ENCODE measurements around the gene HMGCS2.

The HMGCS2 gene

DNA sequence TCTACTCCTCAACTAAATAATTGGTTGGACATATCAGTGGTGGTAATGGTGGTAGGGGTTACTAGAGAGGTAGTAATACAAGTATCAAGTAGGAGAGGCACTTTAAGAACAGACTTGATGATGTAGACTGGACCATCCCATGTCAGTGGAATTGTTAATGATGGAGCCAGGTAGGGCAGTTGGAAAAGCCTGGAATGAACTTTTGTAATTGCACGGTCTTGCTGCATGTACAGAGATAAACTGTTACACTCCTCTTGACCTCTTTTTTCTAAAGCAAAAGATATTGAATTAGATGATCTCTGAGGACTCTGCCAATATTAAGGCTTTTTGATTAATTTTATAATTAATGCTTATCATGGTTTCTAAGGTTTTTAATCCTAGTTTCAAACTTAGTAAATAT lies 5.8 kb downstream of the HMGCS2 start:
- DNase-seq (ENCODE audit: low read depth, low spot score): no peak

DNA sequence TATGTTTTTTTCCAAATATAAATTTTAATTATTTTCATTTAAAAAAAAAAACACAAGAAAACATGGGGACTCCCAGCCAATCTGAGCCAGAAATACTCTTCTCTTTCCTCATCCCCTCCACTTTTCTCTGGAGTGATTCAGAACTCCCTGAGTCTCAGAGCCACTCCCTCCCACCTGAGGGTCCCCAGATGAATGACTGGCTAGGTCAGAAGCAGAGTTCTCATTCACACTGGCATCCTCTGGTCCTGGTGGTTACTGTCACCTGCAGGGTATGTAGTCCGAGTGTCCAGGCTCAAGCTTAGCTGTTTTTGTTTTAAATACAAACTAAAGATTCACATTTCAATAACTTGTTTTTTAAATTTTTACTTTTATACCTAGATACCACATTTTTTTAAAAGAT lies 6.3 kb downstream of the HMGCS2 start:
- no peak for DNase-seq (ENCODE audit: low read depth, low spot score)

DNA sequence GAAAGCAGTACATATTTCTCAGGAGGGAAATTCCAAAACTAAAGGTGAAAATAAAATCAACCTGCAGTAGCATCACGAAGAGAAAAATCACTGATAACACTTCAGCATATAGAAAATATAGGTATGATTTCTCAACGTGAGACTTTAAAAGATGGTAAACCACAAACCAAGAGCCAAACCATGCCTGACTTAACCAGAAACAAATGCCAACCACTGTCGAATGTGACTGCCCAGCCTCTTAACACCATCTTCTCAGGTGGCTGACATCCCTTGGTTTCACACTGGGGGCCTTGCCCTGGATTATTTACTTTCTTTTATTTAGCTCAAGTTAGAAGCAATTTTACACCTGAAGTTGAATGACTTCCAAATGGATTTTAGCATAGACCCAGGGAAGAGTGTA lies 10.1 kb downstream of the HMGCS2 start:
- no peak for DNase-seq (ENCODE audit: low read depth, low spot score)

DNA sequence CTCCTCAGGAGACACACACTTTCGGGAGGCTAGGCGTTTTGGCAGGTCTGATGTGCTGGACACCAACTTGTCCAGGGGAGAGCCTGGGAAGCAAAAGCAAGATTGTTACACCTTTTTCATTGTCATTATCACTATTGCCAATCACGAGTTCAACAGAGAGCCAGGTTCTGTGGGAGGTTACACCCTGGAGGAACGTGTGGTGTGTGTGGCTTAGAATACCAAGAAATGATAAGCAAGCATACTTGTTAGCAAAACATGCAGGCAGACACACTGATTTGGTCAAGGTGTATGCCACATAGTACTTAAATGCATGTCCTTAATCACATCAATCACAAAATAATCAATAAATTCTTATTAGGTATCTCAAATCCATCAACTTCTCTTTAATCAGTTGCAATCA lies 16.1 kb downstream of the HMGCS2 start:
- DNase-seq (ENCODE audit: low read depth, low spot score): no peak

DNA sequence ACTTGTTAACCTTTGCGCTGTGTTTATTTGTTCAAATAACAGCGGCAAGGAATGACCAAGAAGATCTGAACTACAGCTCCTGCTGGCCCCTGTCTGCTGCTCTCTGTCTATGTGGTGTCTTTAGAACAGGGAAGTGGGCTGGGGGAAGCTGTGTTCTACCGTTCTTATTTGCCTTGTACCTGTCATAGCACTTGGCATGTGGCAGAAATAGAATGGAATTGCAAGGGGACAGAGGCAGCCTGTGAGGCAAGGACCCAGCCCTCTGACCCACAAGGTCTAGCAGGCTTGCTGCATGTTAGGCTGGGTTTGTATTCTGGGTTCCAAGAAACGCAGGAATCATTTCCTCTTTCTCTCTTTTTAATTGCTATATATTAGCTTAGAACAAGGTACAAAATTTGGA lies 20.7 kb downstream of the HMGCS2 start:
- DNase-seq (ENCODE audit: low read depth, low spot score): no peak

DNA sequence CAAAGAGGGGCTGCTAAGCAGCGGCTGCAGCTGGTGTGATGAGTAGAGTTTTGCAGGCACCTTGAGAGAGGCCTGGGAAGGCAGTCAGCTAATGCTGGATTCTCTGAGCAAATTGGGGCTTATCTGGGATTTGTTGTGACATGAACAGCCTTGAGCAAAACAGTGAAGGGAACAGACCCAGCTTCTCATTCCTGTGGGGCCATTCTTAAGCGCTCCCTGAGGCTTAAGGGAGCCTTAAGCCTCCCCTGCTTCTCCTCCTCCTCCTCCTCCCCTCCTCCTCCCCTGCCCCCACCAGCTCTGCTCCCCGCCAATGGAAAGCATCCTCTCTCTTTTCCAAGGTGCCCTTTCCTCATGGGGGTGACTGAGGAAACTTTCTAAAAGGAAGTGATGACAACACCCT lies 21.3 kb downstream of the HMGCS2 start:
- DNase-seq (ENCODE audit: low read depth, low spot score): no peak

DNA sequence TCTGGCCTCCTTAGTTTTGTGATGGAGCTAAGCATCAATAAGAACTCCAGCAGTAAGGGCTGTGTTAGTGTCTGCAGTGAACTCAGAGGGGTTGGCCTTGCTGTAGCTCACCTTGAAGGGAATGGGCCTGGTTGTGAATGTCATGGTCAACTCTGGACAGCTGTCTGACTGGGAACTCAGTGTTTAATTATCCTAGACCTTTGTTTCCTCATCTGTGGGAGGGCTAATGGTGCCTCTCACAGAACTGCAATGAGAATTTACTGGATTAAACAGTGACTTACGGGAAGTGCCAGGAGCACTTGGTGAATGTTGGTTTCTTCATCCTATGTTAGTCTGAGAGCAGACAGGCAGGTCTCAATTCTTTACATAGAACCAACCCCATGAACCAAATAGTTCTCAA lies 23.7 kb downstream of the HMGCS2 start:
- no peak for DNase-seq (ENCODE audit: low read depth, low spot score)

DNA sequence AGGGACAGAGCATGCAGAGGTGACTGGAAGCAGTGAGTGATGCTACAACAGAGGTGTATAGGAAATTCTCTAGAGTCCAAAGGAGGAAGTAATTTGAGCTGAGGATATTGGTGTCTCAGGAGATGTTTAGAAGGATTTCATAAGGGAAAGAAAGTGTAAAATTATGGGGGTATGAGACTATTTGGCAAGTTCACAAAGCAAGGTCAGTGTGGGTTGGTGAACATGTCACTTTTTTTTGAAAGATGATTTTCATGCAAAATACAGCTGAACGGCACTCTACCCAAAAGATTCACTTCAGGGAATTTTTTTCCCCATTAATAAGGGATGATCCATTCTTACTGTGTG lies 24.1 kb downstream of the HMGCS2 start:
- no peak for DNase-seq (ENCODE audit: low read depth, low spot score)

DNA sequence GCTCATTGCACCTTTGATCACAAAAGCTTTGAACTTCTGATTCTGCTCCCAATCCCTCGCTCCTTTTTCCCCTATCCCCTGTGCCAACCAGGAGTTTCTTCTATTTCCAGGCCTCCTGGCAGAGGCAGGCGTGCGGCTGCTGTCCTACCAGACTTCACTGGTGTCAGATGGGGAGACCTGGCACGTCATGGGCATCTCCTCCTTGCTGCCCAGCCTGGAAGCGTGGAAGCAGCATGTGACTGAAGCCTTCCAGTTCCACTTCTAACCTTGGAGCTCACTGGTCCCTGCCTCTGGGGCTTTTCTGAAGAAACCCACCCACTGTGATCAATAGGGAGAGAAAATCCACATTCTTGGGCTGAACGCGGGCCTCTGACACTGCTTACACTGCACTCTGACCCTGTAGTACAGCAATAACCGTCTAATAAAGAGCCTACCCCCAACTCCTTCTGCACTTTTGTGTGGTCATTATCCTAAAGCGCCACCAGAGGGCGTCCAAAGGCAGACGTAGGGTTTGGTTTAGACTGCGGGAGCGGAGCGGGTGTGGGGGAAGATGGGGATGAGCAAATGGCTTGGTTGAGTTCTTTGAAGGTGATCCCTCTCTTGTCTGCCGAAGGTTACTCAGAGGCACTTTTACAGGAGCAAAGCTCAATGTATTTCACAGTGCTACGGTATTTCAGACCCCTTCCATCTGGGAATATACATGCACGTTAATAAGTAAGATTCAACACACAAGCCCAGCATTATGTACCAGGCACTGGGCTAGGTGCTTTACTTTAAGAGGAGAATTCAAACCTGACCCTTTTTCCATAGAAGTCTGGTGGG lies 24.7 kb downstream of the HMGCS2 start:
- DNase-seq (ENCODE audit: low read depth, low spot score): peak; percentile 26

DNA sequence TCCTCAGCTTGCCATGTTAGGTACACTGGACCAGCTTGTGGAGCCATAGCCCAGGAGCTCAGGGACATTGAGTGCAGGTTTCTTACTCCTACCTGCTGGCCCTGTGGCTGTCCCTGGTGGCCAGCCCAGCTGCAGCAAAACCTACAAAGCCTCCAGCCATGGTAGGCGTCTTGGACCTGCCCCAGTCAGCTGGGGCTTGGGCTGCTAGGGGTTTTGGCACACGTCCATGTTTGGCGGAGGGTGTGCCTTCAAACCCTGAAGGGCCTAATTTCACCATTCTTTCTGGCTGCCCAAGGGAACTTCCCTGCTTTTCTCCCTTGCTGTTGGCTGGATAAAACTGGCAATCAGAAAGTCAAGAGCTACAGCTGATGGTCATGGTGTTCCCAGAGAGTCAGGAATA lies 25.4 kb downstream of the HMGCS2 start:
- DNase-seq (ENCODE audit: low read depth, low spot score): no peak

DNA sequence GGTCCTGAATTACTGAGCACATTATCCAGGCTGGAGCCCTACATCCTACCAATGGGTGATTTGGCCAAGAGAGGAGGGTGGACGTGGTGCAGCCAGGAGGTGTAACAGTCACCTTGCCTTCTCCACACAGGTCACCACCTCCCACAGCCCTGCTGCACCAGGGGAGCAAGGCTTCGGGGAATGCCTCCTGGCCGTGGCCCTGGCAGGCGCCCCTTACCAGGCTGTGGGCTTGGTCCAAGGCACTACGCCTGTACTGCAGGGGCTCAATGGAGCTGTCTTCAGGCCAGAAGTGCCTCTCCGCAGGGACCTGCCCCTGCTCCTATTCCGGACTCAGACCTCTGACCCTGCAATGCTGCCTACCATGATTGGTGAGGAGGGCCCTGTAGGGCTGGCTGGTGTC lies 26.0 kb downstream of the HMGCS2 start:
- DNase-seq (ENCODE audit: low read depth, low spot score): no peak

DNA sequence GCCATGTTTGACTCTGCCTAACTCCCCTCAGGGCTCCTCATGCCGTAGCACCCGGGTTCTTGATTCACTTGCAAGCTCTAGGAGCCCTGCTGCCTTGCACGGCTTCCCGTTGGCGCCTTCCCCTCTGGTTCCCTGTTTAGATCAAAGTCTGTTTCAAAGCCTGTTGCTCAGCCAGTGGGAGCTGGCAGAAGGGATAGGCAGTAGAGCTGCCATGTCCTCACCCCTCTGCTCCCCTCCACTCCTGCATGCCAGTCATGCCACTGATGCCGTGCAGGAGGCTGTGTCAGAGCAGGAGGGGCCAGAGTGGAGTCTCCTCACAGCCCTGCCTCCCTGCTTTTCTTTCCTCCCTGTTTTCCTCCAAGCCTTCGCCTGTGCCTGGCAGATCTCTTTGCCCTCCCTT lies 26.5 kb downstream of the HMGCS2 start:
- no peak for DNase-seq (ENCODE audit: low read depth, low spot score)

DNA sequence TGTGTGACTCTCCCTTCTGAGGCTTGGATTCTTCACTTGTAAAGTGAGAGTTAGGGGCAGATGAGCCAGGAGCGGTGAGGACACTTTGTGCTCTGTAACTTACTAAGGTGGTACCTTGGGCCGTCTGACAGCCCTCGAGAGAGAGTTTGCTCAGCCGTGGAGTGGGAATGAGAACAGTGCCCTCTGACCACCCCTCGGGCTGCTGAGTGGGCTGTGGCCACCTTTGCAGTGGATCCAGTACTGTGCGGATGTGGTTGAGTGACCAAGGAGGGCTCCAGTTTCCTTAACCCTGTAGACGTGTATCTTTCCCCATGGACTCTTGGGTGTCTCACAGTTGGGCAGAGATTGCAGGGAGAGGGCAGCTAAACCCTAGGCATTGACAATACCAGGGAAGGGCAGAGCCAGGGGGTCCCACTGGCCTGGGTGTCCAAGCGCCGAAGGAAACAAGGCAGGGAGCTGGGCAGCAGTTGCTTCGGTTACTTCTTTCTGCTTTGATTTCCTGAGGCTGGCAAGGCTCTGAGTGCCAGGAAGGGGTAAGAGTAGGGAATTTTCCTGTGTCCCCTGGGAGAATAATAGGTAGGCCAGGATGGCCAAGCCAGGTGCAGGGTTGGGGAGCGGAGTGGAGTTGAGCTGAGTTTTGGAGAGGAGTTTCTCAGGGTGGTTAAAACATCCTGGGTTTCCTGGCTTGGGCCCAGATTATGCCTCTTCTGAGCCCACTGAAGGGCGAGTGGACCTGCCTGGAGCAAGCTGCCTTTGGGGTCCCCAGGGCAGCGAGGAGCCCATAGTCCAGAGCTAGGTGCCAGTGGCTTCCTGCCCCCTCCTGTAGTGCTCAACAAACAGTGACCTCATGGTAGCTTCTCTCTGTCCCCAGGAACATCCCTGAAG lies 27.6 kb downstream of the HMGCS2 start:
- DNase-seq (ENCODE audit: low read depth, low spot score): no peak

DNA sequence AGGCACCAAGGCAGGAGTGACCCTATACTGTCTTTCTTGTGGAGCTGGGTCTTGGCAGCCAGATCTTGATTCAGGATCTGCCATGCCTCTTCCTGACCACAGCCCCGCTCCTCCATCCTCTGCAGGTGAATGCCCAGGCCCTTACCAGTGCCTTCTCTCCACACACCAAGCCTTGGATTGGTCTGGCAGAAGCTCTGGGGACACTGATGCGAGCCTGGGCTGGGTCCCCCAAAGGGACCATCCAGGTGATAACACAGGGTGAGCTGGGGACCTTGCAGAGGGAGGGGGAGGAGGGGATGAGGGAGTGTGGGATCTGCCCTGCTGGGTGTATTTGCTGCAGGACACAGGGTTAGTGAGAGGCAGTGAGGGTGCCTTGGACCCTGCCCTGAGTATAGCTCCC lies 28.4 kb downstream of the HMGCS2 start:
- DNase-seq (ENCODE audit: low read depth, low spot score): no peak

DNA sequence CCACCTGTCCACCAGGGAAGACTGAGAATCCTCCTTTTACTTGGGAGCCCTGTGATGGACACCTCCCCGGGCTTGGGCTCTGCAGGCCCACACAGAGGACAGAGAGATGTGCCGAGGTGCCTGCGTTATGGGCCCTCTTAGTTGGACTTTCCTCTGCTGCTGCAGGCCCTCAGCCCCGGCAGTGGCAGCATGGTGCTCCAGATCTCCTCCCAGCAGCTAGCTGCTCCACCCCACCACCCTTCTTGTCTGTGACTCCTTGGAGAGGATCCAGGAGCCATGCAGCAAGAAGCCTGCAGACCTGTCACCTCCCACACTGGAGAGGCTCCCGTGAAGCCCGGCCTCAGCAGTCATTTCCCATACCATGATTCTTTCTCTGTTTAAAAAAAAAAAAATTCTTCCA lies 29.6 kb downstream of the HMGCS2 start:
- no peak for DNase-seq (ENCODE audit: low read depth, low spot score)

DNA sequence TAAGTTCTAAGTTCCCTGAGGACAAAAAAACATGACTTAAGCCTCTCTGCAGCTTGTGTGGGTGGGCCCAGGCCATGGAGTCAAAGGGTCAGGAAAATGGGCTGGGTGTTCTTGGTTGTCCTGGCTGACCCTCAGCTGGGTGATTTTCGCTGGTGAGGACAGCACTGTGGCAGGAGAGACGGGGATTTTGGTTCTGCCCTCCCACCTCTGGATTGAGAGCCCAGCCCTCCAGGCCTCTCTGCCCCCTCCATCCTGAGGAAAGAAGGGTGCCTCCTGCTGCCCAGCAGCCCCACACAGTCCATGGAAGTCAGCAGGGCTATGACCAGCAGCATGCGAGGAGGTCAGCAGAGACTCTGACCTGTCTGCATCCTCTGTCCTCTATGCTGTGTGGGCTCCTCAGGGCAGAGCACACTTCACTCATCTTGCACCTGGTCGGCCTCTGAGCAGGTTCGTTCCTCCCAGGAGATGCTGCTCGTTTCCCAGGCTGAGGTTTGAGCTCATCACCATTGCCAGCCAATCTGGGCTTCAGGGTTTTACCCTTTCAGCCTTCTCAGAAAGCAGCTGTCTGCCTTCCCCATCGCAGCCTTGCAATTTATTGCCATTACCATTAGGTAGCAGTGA lies 30.5 kb downstream of the HMGCS2 start:
- no peak for DNase-seq (ENCODE audit: low read depth, low spot score)

DNA sequence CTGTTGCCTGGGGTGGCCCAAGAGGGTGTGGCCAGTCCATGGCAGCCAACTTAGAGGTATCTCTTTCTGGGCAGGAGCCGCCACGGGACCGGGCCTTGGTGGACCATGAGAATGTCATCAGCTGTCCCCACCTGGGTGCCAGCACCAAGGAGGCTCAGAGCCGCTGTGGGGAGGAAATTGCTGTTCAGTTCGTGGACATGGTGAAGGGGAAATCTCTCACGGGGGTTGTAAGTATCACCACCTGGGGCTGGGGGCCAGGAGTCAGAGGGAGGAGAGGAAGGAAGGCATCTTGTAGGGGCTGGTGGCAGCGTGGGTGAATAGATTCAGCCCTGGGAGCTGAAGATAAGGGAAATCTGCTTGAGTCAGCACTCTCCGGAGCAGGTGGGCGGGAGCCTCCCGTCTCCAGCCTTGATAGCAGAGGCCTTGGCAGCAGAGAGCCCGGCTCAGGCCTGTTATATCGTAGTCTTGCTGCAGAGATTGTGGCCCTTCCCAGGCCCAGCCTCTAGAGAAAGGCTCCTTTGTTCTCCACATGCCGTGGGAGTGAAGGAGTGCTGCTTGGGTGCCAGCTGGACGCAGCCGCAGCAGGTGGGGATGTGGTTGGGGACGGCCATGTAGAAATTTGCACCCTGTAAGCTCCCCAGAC lies 31.5 kb downstream of the HMGCS2 start:
- DNase-seq (ENCODE audit: low read depth, low spot score): no peak

DNA sequence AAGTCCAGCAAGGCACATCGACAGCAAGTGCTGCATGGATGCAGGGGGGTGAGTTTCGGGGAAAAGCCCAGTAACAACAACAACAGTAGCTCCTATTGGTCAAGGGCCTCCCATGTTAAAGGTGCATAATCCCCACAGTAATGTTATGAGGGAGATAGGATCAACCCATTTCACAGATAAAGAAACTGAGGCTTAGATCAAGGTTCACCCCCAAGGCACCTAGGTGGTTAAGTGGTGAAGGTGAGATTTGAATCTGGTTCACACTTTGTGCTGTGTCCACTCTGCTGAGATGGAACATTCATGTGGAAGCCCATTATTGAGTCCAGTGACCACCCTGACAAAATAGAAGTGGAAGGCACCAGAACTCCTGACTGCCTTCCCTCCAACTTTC lies 32.1 kb downstream of the HMGCS2 start:
- no peak for DNase-seq (ENCODE audit: low read depth, low spot score)

DNA sequence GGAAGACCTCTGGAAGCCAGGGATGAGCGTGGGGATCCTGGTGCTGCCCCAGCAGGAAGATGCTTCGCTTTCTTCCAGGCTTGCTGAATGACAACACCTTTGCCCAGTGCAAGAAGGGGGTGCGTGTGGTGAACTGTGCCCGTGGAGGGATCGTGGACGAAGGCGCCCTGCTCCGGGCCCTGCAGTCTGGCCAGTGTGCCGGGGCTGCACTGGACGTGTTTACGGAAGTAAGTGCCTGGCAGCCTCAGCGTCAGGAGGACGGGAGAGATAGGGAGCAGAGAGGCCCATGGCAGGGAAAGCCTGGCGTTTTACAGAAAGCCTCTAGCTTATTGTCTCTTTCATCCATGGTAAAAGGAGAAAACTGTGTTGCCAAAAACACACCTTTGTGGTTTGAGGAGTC lies 33.5 kb downstream of the HMGCS2 start:
- no peak for DNase-seq (ENCODE audit: low read depth, low spot score)

DNA sequence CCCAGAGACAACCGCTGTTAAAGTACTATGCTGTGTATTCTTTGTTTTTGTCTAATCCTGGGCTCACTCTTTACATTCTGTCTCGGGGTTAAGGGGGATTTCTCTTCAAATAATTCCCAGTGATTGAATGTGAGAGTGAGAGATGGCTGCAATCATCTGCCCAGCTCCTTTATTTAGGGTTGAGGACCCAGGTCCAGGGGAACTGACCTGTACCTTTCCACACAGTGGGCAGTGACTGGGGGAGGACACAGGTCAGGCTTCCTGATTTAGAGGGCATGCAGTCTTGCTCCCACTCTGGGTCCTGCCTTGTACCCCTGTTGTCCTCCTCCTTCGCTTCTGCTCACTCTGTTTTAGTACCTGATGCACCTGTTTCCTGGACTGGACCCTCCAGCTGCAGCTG lies 35.0 kb downstream of the HMGCS2 start:
- no peak for DNase-seq (ENCODE audit: low read depth, low spot score)

DNA sequence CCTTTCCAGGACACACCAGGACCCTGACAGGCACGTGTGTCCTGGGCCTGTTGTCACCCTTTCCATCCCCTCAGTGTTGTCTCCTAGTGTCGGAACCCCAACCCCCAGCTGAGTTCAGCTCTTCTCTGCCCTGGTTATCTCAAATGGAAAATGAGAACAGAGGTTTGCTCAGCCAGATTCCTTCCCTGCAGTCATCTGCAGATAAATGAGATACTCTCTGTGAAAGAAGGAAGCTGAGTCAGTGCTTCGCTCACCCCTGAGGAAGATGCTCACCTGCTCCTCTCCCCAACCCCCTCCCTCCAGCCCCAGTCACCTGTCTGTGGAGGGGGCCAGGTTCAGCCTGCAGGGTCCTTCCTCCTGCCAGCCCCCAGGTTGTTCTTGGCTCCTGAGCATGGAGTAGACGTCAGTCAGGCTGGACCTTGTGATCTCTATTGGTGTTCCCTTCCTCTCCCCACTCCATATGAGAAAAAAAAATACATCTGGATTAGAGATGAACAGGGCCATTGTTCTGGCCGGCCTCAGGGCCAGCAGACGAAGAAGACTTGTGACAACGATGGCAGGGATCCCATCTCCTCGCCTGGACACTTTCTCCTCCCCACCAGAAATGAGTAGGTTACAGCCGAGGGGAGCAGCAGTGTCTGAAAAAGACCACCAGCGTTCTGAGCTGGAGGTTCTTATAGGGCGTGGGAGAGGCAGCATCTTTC lies 36.1 kb downstream of the HMGCS2 start:
- no peak for DNase-seq (ENCODE audit: low read depth, low spot score)

Data from activated naive CD8-positive, alpha-beta T cell treated with anti-CD3 and anti-CD28 coated beads, Interleukin-2, amount 50 U/mL, for 16 hours (primary cell).